OCI-LY1 (cell line): ENCODE measurements around the gene COLQ.

Experiments used
- EZH2 ChIP-seq: fragments of 200-600 bp; sonication (generic), shearing (Covaris generic); IDR thresholded peaks from 2 replicates; pipeline ENCODE4 v1.8.0; 2017; ENCODE audit warnings: borderline replicate concordance, mixed run types, mild to moderate bottlenecking, antibody characterized with exemption, low read length, moderate library complexity, mixed read lengths
- TF ChIP-seq, protein P1 (sequence below): fragments of 200-600 bp; sonication (generic), shearing (Covaris generic); IDR thresholded peaks from 2 replicates; pipeline ENCODE4 v1.5.1; 2017; ENCODE audit warnings: mild to moderate bottlenecking, antibody characterized with exemption, low read length, moderate library complexity, mixed read lengths

DNA sequence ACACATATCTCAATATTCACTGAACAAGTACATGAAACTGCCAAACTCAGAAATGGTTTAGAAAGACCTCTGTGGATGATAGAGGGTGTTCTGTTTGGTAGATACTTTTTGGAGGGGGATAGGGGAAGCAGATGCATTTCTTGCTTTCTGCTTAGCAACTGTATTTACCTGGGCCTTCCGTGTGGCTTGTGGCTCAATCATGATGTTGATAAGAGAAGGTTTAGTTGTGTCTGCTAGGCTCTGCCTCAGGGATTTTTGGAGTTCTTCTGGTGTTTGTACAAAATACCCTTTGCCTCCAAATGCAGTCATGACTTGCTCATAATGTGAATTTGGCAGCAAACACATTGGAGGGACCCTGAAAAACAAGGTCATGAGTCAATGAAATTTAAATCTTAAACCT lies 41.7 kb upstream of the COLQ start:
- TF ChIP-seq, protein P1, sequence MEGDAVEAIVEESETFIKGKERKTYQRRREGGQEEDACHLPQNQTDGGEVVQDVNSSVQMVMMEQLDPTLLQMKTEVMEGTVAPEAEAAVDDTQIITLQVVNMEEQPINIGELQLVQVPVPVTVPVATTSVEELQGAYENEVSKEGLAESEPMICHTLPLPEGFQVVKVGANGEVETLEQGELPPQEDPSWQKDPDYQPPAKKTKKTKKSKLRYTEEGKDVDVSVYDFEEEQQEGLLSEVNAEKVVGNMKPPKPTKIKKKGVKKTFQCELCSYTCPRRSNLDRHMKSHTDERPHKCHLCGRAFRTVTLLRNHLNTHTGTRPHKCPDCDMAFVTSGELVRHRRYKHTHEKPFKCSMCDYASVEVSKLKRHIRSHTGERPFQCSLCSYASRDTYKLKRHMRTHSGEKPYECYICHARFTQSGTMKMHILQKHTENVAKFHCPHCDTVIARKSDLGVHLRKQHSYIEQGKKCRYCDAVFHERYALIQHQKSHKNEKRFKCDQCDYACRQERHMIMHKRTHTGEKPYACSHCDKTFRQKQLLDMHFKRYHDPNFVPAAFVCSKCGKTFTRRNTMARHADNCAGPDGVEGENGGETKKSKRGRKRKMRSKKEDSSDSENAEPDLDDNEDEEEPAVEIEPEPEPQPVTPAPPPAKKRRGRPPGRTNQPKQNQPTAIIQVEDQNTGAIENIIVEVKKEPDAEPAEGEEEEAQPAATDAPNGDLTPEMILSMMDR: no peak
- no peak for TF ChIP-seq EZH2
